SK-N-SH treated with all-trans-retinoic acid at 6 μM for 48 hours (cell line): ENCODE results near the gene CLEC17A.

Source experiments
- ATAC-seq: fragments of 200-7000 bp; cut with Tn5 transposase; 3 replicates; pipeline ENCODE4 v1.9.1; 2020; ENCODE audit warnings: mild to moderate bottlenecking, moderate library complexity
- ARNTL ChIP-seq: fragments of 450-650 bp; formaldehyde crosslinking; IDR thresholded peaks from 2 replicates; pipeline ENCODE4 v1.5.0; 2020; ENCODE audit warnings: low read depth, mild to moderate bottlenecking, moderate library complexity, borderline replicate concordance
- CSDC2 ChIP-seq: fragments of 250-450 bp; sonication (Bioruptor Pico); IDR thresholded peaks from 2 replicates; pipeline ENCODE4 v1.5.0; 2020; ENCODE audit warnings: mild to moderate bottlenecking, moderate library complexity
- ESRRG ChIP-seq: fragments of 250-450 bp; sonication (Bioruptor Pico); IDR thresholded peaks from 2 replicates; pipeline ENCODE4 v1.6.1; 2021; ENCODE audit warnings: mild to moderate bottlenecking
- GLIS3 ChIP-seq: fragments of 250-450 bp; sonication (Bioruptor Pico); IDR thresholded peaks from 2 replicates; pipeline ENCODE4 v1.5.0; 2020; ENCODE audit warnings: mild to moderate bottlenecking, moderate library complexity
- ISL1 ChIP-seq: fragments of 250-450 bp; sonication (Bioruptor Pico); IDR thresholded peaks from 2 replicates; pipeline ENCODE4 v2.1.2; 2022; ENCODE audit warnings: mild to moderate bottlenecking, moderate library complexity
- OSR1 ChIP-seq: fragments of 250-450 bp; sonication (Bioruptor Pico); IDR thresholded peaks from 2 replicates; pipeline ENCODE4 v1.8.0; 2022; ENCODE audit warnings: moderate library complexity, mild to moderate bottlenecking, inconsistent platforms
- PPARA ChIP-seq: fragments of 250-450 bp; sonication (Bioruptor Pico); IDR thresholded peaks from 2 replicates; pipeline ENCODE4 v1.5.0; 2020; ENCODE audit warnings: mild to moderate bottlenecking, borderline replicate concordance
- RARB ChIP-seq: fragments of 250-450 bp; sonication (Bioruptor Pico); IDR thresholded peaks from 2 replicates; pipeline ENCODE4 v1.8.0; 2021; ENCODE audit warnings: mild to moderate bottlenecking, moderate library complexity
- SNAI2 ChIP-seq: fragments of 250-450 bp; sonication (Bioruptor Pico); IDR thresholded peaks from 2 replicates; pipeline ENCODE4 v1.5.0; 2020; ENCODE audit warnings: mild to moderate bottlenecking, moderate library complexity
- TCF4 ChIP-seq: fragments of 250-450 bp; sonication (Bioruptor Pico); IDR thresholded peaks from 2 replicates; pipeline ENCODE4 v1.8.0; 2021; ENCODE audit warnings: mild to moderate bottlenecking, moderate library complexity, borderline replicate concordance
- TOX ChIP-seq: fragments of 250-450 bp; sonication (Bioruptor Pico); IDR thresholded peaks from 2 replicates; pipeline ENCODE4 v1.8.0; 2021; ENCODE audit warnings: mild to moderate bottlenecking, moderate library complexity, borderline replicate concordance
- ZC3H10 ChIP-seq: fragments of 250-450 bp; sonication (Bioruptor Pico); IDR thresholded peaks from 2 replicates; pipeline ENCODE4 v1.5.1; 2021; ENCODE audit warnings: mild to moderate bottlenecking, moderate library complexity
- ZFP3 ChIP-seq: fragments of 250-450 bp; sonication (Bioruptor Pico); IDR thresholded peaks from 2 replicates; pipeline ENCODE4 v1.5.0; 2020; ENCODE audit warnings: mild to moderate bottlenecking, moderate library complexity
- ZFP30 ChIP-seq: fragments of 450-650 bp; formaldehyde crosslinking; IDR thresholded peaks from 2 replicates; pipeline ENCODE4 v1.5.0; 2022; ENCODE audit warnings: mild to moderate bottlenecking, moderate library complexity
- ZNF70 ChIP-seq: fragments of 450-650 bp; formaldehyde crosslinking; IDR thresholded peaks from 2 replicates; pipeline ENCODE4 v1.5.0; 2020; ENCODE audit warnings: mild to moderate bottlenecking, moderate library complexity
- ZNF8 ChIP-seq: fragments of 450-650 bp; formaldehyde crosslinking; IDR thresholded peaks from 2 replicates; pipeline ENCODE4 v1.5.0; 2020; ENCODE audit warnings: mild to moderate bottlenecking, moderate library complexity
- TF ChIP-seq, protein P1 (sequence below): fragments of 250-450 bp; sonication (Bioruptor Pico); IDR thresholded peaks from 2 replicates; pipeline ENCODE4 v1.8.0; 2020; ENCODE audit warnings: mild to moderate bottlenecking, moderate library complexity, borderline replicate concordance
- TF ChIP-seq, protein P2 (sequence below): fragments of 250-450 bp; sonication (Bioruptor Pico); IDR thresholded peaks from 2 replicates; pipeline ENCODE4 v1.5.1; 2021; ENCODE audit warnings: mild to moderate bottlenecking, moderate library complexity
- TF ChIP-seq, protein P3 (sequence below): fragments of 250-450 bp; sonication (Bioruptor Pico); IDR thresholded peaks from 2 replicates; pipeline ENCODE4 v1.5.0; 2020; ENCODE audit warnings: mild to moderate bottlenecking, moderate library complexity
- TF ChIP-seq, protein P4 (sequence below): fragments of 250-450 bp; sonication (Bioruptor Pico); IDR thresholded peaks from 2 replicates; pipeline ENCODE4 v1.5.1; 2020; ENCODE audit warnings: low read depth, mild to moderate bottlenecking, moderate library complexity
- TF ChIP-seq, protein P5 (sequence below): fragments of 250-450 bp; sonication (Bioruptor Pico); IDR thresholded peaks from 2 replicates; pipeline ENCODE4 v1.8.0; 2021; ENCODE audit warnings: low read depth, mild to moderate bottlenecking, moderate library complexity, borderline replicate concordance

CLEC17A gene

DNA sequence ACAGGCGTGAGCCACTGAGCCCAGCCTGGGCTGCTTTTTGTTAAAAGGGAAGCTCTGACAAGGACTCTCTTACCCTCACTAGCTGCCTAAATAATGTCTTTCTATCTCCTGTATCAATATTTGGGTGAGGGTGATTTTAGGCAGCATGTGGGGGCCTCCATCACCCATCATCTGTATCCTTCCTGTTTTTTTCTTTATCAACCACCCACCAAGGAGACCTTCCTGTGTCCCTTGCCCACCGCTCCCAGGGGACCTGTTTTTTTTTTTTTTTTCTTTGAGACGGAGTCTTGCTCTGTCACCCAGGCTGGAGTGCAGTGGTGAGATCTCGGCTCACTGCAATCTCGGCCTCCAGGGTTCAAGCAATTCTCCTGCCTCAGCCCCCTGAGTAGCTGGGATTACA lies 5.6 kb upstream of the CLEC17A start:
- TF ChIP-seq ISL1 (CRISPR knock-in tag) (no peak), GLIS3 (CRISPR knock-in tag) (no peak), ZC3H10 (CRISPR knock-in tag) (no peak), SNAI2 (CRISPR knock-in tag) (no peak), ZNF8 (CRISPR knock-in tag) (no peak), PPARA (no peak), ZFP3 (CRISPR knock-in tag) (no peak), ARNTL (CRISPR knock-in tag) (no peak), OSR1 (CRISPR knock-in tag) (no peak), TOX (CRISPR knock-in tag) (no peak), TCF4 (CRISPR knock-in tag) (no peak), CSDC2 (CRISPR knock-in tag) (no peak), RARB (no peak), ZNF70 (CRISPR knock-in tag) (no peak)
- TF ChIP-seq, protein P1, sequence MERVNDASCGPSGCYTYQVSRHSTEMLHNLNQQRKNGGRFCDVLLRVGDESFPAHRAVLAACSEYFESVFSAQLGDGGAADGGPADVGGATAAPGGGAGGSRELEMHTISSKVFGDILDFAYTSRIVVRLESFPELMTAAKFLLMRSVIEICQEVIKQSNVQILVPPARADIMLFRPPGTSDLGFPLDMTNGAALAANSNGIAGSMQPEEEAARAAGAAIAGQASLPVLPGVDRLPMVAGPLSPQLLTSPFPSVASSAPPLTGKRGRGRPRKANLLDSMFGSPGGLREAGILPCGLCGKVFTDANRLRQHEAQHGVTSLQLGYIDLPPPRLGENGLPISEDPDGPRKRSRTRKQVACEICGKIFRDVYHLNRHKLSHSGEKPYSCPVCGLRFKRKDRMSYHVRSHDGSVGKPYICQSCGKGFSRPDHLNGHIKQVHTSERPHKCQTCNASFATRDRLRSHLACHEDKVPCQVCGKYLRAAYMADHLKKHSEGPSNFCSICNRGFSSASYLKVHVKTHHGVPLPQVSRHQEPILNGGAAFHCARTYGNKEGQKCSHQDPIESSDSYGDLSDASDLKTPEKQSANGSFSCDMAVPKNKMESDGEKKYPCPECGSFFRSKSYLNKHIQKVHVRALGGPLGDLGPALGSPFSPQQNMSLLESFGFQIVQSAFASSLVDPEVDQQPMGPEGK (CRISPR knock-in tag), result no peak
- TF ChIP-seq, protein P2, sequence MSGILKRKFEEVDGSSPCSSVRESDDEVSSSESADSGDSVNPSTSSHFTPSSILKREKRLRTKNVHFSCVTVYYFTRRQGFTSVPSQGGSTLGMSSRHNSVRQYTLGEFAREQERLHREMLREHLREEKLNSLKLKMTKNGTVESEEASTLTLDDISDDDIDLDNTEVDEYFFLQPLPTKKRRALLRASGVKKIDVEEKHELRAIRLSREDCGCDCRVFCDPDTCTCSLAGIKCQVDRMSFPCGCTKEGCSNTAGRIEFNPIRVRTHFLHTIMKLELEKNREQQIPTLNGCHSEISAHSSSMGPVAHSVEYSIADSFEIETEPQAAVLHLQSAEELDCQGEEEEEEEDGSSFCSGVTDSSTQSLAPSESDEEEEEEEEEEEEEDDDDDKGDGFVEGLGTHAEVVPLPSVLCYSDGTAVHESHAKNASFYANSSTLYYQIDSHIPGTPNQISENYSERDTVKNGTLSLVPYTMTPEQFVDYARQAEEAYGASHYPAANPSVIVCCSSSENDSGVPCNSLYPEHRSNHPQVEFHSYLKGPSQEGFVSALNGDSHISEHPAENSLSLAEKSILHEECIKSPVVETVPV (CRISPR knock-in tag), result no peak
- TF ChIP-seq, protein P3, sequence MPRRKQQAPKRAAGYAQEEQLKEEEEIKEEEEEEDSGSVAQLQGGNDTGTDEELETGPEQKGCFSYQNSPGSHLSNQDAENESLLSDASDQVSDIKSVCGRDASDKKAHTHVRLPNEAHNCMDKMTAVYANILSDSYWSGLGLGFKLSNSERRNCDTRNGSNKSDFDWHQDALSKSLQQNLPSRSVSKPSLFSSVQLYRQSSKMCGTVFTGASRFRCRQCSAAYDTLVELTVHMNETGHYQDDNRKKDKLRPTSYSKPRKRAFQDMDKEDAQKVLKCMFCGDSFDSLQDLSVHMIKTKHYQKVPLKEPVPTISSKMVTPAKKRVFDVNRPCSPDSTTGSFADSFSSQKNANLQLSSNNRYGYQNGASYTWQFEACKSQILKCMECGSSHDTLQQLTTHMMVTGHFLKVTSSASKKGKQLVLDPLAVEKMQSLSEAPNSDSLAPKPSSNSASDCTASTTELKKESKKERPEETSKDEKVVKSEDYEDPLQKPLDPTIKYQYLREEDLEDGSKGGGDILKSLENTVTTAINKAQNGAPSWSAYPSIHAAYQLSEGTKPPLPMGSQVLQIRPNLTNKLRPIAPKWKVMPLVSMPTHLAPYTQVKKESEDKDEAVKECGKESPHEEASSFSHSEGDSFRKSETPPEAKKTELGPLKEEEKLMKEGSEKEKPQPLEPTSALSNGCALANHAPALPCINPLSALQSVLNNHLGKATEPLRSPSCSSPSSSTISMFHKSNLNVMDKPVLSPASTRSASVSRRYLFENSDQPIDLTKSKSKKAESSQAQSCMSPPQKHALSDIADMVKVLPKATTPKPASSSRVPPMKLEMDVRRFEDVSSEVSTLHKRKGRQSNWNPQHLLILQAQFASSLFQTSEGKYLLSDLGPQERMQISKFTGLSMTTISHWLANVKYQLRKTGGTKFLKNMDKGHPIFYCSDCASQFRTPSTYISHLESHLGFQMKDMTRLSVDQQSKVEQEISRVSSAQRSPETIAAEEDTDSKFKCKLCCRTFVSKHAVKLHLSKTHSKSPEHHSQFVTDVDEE (CRISPR knock-in tag), result no peak
- TF ChIP-seq, protein P4, sequence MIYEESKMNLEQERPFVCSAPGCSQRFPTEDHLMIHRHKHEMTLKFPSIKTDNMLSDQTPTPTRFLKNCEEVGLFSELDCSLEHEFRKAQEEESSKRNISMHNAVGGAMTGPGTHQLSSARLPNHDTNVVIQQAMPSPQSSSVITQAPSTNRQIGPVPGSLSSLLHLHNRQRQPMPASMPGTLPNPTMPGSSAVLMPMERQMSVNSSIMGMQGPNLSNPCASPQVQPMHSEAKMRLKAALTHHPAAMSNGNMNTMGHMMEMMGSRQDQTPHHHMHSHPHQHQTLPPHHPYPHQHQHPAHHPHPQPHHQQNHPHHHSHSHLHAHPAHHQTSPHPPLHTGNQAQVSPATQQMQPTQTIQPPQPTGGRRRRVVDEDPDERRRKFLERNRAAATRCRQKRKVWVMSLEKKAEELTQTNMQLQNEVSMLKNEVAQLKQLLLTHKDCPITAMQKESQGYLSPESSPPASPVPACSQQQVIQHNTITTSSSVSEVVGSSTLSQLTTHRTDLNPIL, result no peak
- TF ChIP-seq, protein P5, sequence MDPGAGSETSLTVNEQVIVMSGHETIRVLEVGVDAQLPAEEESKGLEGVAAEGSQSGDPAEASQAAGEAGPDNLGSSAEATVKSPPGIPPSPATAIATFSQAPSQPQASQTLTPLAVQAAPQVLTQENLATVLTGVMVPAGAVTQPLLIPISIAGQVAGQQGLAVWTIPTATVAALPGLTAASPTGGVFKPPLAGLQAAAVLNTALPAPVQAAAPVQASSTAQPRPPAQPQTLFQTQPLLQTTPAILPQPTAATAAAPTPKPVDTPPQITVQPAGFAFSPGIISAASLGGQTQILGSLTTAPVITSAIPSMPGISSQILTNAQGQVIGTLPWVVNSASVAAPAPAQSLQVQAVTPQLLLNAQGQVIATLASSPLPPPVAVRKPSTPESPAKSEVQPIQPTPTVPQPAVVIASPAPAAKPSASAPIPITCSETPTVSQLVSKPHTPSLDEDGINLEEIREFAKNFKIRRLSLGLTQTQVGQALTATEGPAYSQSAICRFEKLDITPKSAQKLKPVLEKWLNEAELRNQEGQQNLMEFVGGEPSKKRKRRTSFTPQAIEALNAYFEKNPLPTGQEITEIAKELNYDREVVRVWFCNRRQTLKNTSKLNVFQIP, result no peak

DNA sequence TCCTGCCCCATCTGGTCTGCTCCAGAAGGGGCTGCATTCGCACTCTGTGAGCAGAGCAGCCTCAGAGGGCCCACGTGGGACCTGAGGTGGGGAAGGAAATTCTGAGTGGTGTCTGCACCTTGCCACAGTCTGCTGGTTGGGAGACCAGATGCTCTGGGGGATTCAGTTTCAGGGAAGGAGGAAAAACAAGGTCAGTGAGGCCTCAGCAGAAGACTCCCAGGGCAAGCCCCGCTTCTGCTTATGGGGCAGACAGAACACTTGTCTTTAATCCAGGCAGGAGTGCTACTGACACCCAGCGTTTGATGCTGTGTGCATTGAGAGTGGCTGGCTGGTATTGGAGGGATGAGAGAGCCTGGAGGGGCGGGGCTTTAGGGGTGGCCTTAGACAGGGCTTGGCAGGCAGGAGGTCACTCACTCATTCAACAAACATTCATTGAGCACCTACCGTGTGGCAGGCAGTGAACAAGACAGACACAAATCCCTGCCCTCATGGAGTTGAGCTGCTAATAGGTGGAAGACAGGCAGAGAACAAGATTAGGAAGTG lies 4.9 kb upstream of the CLEC17A start:
- ATAC-seq, result peak; percentile 20; the same call in 1 of the 3 replicates
- TF ChIP-seq ZFP3 (CRISPR knock-in tag) (no peak), ZNF70 (CRISPR knock-in tag) (no peak), CSDC2 (CRISPR knock-in tag) (no peak), SNAI2 (CRISPR knock-in tag) (no peak), ZFP30 (no peak), PPARA (no peak), ESRRG (CRISPR knock-in tag) (no peak), TOX (CRISPR knock-in tag) (no peak), RARB (no peak), ISL1 (CRISPR knock-in tag) (no peak), ZC3H10 (CRISPR knock-in tag) (no peak)
- TF ChIP-seq, protein P5, result no peak
- TF ChIP-seq, protein P3 (CRISPR knock-in tag), result no peak
- TF ChIP-seq, protein P1 (CRISPR knock-in tag), result no peak

More for the DNA sequence above, 5.6 kb upstream of the CLEC17A start:
- ATAC-seq, result no peak
